CD4-positive, alpha-beta memory T cell (primary cell): ENCODE data around the gene CDC14B. TPM values are rescaled to one million over a fixed set of nuclear protein-coding genes. Genes with fewer than 3 reads are reported as not detected.
A peak's percentile ranks its signal among the peaks of the same experiment; 100 is the strongest.

Experiments used
- CTCF ChIA-PET: fragments of 350-600 bp; sonication (Branson Sonifier 250); formaldehyde crosslinking; loops from one replicate; lab custom pipeline; 2021; ENCODE audit warnings: inconsistent platforms; ENCODE audit not compliant: partially characterized antibody; lab: Charles Lee
- POLR2A ChIA-PET: fragments of 350-600 bp; sonication (Branson Sonifier 250); formaldehyde crosslinking; loops from one replicate; lab custom pipeline; 2021; ENCODE audit not compliant: partially characterized antibody; lab: Charles Lee
- DNase-seq, 5 donors: peaks; one replicate each; pipeline versions ENCODE4 v3.0.0 to v3.0.0-alpha.2; 2020 to 2022; ENCODE audit warnings: mixed read lengths in 1 of 5
- H3K27ac ChIP-seq: one replicate; pipeline ENCODE4 v1.7.0; 2013; ENCODE audit warnings: low read depth, low read length
- H3K27me3 ChIP-seq: 2 replicates; pipeline ENCODE4 v1.7.0; 2013; ENCODE audit warnings: mild to moderate bottlenecking, low read length, moderate library complexity; ENCODE audit not compliant: insufficient read depth
- H3K36me3 ChIP-seq: 2 replicates; pipeline ENCODE4 v1.7.0; 2013; ENCODE audit warnings: mild to moderate bottlenecking, low read length, moderate library complexity; ENCODE audit not compliant: insufficient read depth
- H3K4me1 ChIP-seq: 2 replicates; pipeline ENCODE4 v1.7.0; 2013; ENCODE audit warnings: mild to moderate bottlenecking, low read length, moderate library complexity; ENCODE audit not compliant: insufficient read depth
- H3K4me3 ChIP-seq, 2 donors: one replicate each; pipeline ENCODE4 v1.7.0; 2013; ENCODE audit warnings: low read length in 2 of 2, mild to moderate bottlenecking in 1 of 2
- H3K9me3 ChIP-seq, 2 donors: one replicate each; pipeline ENCODE4 v1.7.0; 2013; ENCODE audit warnings: low read length in 2 of 2, control low read depth in 1 of 2; ENCODE audit not compliant: control insufficient read depth in 1 of 2
- H3K27ac Mint-ChIP-seq, 7 donors: one replicate each; pipeline ENCODE4 v1.8.0; 2020 to 2021; ENCODE audit warnings: mixed read lengths in 7 of 7, mild to moderate bottlenecking in 6 of 7, inconsistent platforms in 3 of 7, moderate library complexity in 3 of 7
- H3K27me3 Mint-ChIP-seq, 2 donors: one replicate each; pipeline ENCODE4 v1.8.0; 2020 to 2021; ENCODE audit warnings: mixed read lengths in 2 of 2
- H3K36me3 Mint-ChIP-seq, 2 donors: one replicate each; pipeline ENCODE4 v1.8.0; 2020 to 2021; ENCODE audit warnings: mixed read lengths in 2 of 2, inconsistent platforms in 1 of 2, mild to moderate bottlenecking in 1 of 2
- H3K4me1 Mint-ChIP-seq, 4 donors: one replicate each; pipeline ENCODE4 v1.8.0; 2020 to 2021; ENCODE audit warnings: mixed read lengths in 4 of 4, mild to moderate bottlenecking in 1 of 4
- H3K4me3 Mint-ChIP-seq, 8 donors: one replicate each; pipeline ENCODE4 v1.8.0; 2020 to 2021; ENCODE audit warnings: mixed read lengths in 8 of 8, mild to moderate bottlenecking in 7 of 8, moderate library complexity in 6 of 8, inconsistent platforms in 3 of 8
- H3K9me3 Mint-ChIP-seq, 8 donors: one replicate each; pipeline ENCODE4 v1.8.0; 2020 to 2021; ENCODE audit warnings: mixed read lengths in 8 of 8, mild to moderate bottlenecking in 5 of 8, inconsistent platforms in 3 of 8, moderate library complexity in 1 of 8
- intact Hi-C: fragments of 100-400 bp; cut with micrococcal nuclease; formaldehyde crosslinking; loops from one replicate; pipeline ENCODE4 v1.15.1; 2023
- polyA plus RNA-seq, 2 donors: library from polyadenylated mRNA; unstranded; fragments of 300-500 nt; fragmentation: Illumina TruSeq; gene quantifications; one replicate each; pipeline ENCODE4 v1.2.3, GENCODE V29; 2021
- total RNA-seq, 2 experiments: library from RNA; stranded (reverse); gene quantifications; one replicate each; pipeline ENCODE4 v1.2.3, GENCODE V29; 2021

Gene CDC14B
- total and polyA plus RNA-seq, 4 experiments from 2014 or later = 10.6 to 17.1 (median 13.3) TPM

DNA sequence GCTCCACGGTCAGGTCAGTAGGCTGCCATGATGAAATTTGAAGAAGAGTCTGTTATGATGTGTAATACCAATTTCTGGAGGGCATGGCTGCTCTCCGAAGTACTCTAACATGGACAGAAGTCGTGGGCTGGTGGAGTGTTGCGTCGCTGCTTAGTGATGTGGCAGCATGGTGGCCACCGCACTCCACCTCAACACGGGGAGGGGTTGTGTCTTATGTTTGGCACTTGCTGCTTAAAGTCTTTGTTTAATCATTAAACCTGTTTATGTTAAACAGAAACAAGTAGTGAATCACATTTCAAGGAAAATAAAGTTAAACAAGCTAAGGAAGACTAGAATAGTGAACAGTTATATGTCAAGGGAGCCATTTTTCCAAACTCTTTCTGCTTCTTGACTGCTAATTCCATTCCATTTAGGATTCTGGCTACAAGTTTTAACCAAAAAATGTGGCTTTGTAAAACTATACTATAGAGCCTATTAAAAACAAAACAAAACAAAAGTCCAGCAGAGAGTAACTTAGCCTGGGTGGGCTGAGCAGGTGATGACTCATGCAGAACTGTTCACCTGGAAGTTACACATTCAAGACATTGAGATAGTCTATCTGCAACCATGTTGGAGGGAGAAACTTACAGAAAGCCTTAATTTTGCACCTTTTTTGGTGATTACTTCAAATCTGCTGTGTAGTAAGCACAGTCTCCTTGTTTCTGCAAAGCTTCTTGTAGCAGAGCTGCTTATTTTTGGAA lies 160.2 kb downstream of the CDC14B start:
- no peak overlapping the region for H3K4me3 Mint-ChIP-seq
- ChIA-PET CTCF (interaction anchor here (1.0 kb wide), 1 partner anchor 46 kb away, joined by 3 read pairs; no protein-coding TSS in a partner anchor), POLR2A (interaction anchor here (2.1 kb wide), 1 partner anchor 9 kb away, joined by 6 read pairs; the partner anchor contains the start of gene HABP4)
- H3K27me3 ChIP-seq = no peaks in the 10 kb centered on the region
- DNase-seq = no peak
- peak overlapping the region in 1 of 7 donors; percentile 46 for H3K27ac Mint-ChIP-seq
- peaks cover 0 to 5% (median 1%) of the 10 kb centered on the region in 4 donors for H3K4me1 Mint-ChIP-seq
- H3K36me3 Mint-ChIP-seq = peaks cover 21 to 35% of the 10 kb centered on the region in 2 donors
- H3K4me3 ChIP-seq = no peak overlapping the region
- no peaks in the 10 kb centered on the region for H3K4me1 ChIP-seq
- H3K9me3 Mint-ChIP-seq = no peaks in the 10 kb centered on the region
- no peaks in the 10 kb centered on the region for H3K9me3 ChIP-seq
- intact Hi-C loops = no loop called here
- H3K27ac ChIP-seq = no peak overlapping the region
- H3K36me3 ChIP-seq = no peaks in the 10 kb centered on the region
- no peaks in the 10 kb centered on the region for H3K27me3 Mint-ChIP-seq

DNA sequence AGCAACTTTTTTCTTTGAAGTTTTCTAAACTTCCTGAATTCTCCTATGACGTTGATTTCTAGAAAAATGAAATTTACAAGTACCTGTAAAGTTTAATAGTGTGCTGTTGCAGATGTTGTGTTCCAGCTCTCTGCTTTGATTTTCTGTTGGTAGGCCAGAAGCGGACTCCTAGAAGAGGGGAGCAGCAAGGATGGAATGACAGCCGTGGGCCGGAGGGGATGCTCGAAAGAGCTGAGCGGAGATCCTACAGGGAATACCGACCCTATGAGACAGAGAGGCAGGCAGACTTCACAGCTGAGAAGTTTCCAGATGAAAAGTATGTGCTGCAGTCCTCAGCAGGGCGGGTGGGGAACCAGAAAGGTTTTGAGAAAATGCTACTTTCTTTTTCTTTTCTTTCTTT lies 161.4 kb downstream of the CDC14B start:
- no peak overlapping the region for H3K27ac ChIP-seq
- no peaks in the 10 kb centered on the region for H3K27me3 ChIP-seq
- ChIA-PET POLR2A (no interaction called here), CTCF (interaction anchor here (0.7 kb wide), 1 partner anchor 141 kb away, joined by 3 read pairs; no protein-coding TSS in a partner anchor)
- no peaks in the 10 kb centered on the region for H3K9me3 Mint-ChIP-seq
- DNase-seq = no peak
- no peak overlapping the region for H3K4me3 Mint-ChIP-seq
- H3K27ac Mint-ChIP-seq = no peak overlapping the region
- H3K4me1 ChIP-seq = no peaks in the 10 kb centered on the region
- H3K4me1 Mint-ChIP-seq = peaks cover 4 to 14% (median 7%) of the 10 kb centered on the region in 4 donors
- peaks cover 19 to 27% of the 10 kb centered on the region in 2 donors for H3K36me3 Mint-ChIP-seq
- H3K4me3 ChIP-seq = no peak overlapping the region
- no peaks in the 10 kb centered on the region for H3K27me3 Mint-ChIP-seq
- intact Hi-C loops = no loop called here
- H3K36me3 ChIP-seq = no peaks in the 10 kb centered on the region
- H3K9me3 ChIP-seq = no peaks in the 10 kb centered on the region

DNA sequence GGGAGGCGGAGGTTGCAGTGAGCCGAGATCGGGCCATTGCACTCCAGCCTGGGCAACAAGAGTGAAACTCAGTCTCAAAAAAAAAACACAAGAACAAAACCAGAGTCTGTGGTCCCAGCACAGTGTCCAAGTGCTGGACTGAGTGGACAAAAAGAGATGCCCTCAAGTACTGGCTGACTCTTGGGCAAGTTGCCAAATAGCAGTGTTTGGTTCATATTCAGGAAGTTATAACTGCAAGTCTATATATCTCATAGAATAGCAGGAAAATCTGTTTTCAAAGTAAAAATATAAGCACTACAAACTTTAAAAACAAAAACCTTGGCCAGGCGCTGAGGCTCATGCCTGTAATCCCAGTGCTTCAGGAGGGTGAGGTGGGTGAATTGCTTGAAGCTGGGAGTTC lies 162.4 kb downstream of the CDC14B start:
- Histone ChIP-seq H3K4me1 (peaks cover 5% of the 10 kb centered on the region), H3K36me3 (no peaks in the 10 kb centered on the region), H3K4me3 (no peak overlapping the region), H3K27ac (no peak overlapping the region), H3K9me3 (no peaks in the 10 kb centered on the region), H3K27me3 (no peaks in the 10 kb centered on the region)
- ChIA-PET POLR2A (no interaction called here), CTCF (no interaction called here)
- Mint-ChIP-seq H3K36me3 (peaks cover 19 to 29% of the 10 kb centered on the region in 2 donors), H3K4me3 (no peak overlapping the region), H3K9me3 (no peaks in the 10 kb centered on the region), H3K27ac (no peak overlapping the region), H3K27me3 (no peaks in the 10 kb centered on the region), H3K4me1 (peaks cover 8 to 18% (median 12%) of the 10 kb centered on the region in 4 donors)
- intact Hi-C loops = no loop called here
- no peak for DNase-seq

DNA sequence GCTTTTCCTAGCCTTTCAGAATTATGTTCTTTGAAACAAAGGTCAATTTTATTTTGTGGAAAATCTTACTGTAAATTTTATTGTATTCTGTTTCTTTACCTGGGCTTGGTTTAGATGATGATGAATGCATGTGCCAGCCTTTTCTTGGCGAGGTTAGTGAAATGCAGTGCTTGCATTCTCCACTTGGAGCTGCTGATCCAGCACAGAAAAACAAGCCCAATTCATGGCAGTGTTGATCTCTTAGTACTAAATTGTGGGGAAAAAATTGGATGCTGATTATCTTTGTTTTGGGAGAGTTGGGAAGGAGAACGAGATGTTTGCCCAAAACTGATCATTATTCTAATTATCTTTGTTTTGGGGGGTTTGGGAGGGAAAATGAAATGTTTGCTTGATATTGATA lies 166.0 kb downstream of the CDC14B start:
- DNase-seq = peak in 1 of 5 donors; percentile 10
- Mint-ChIP-seq H3K36me3 (peaks cover 4 to 12% of the 10 kb centered on the region in 2 donors), H3K4me1 (peaks cover 16 to 32% (median 23%) of the 10 kb centered on the region in 4 donors), H3K9me3 (no peaks in the 10 kb centered on the region), H3K27ac (peak overlapping the region in 1 of 7 donors; percentile 62), H3K4me3 (peak overlapping the region in 1 of 8 donors; percentile 0), H3K27me3 (no peaks in the 10 kb centered on the region)
- no peaks in the 10 kb centered on the region for H3K9me3 ChIP-seq
- H3K27me3 ChIP-seq = no peaks in the 10 kb centered on the region
- CTCF ChIA-PET = no interaction called here
- no peak overlapping the region for H3K4me3 ChIP-seq
- intact Hi-C loops = no loop called here
- no peaks in the 10 kb centered on the region for H3K36me3 ChIP-seq
- H3K27ac ChIP-seq = no peak overlapping the region
- POLR2A ChIA-PET = interaction anchor here (5.0 to 5.2 kb wide), 2 partner anchors 38 to 112 kb away, joined by 53 to 123 read pairs; partner anchors contain the start of gene ZNF367
- H3K4me1 ChIP-seq = peaks cover 23% of the 10 kb centered on the region

DNA sequence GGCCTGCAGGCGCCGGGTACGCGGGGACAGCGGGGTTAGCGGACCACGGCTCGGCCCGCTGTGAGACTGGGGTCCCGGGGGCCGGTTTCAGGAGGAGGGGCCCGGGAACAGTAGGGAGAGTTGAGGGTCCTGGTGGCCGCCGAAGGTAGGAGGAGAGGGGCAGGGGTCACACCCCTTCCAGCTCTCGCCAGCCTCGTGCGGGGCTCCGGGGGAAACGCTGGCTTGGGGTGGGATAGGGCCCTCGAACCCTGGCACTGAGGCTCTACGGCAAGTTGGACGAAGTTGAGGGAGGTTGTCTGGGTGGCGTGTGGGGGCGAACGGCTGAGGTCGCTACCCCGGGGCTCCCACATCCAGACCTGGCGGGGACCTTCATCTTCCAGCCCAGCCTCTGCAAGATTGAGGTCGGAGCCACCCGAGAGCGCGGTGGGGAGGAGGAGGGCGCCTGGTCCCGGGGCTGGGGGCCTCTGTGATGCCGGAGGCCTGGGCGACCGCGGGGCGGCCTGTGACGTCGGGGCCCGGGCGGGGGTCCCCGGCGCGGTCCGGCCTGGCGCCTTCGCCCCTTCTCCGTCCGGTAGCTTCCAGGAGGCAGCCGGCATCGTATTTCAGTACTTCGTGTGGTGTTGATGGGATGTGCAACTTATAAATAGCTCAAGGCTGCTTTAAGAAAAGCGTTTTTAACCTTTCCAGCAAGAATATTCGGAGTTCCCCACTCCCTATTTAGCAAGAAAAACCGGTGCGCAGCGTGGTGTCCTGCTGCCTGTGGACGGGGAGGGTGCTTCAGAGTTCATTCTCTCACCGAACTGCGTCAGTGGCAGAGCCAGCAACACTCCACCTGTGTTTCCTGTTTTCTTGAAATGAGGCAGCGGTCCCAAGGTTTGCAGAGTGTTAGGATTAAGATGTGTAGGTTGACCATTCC lies 168.8 kb downstream of the CDC14B start:
- ChIA-PET POLR2A (interaction anchor here (0.8 to 5.2 kb wide), 21 partner anchors 9 to 1182 kb away, joined by 3 to 123 read pairs (median 4); partner anchors contain the start of genes PRXL2C, SLC35D2, ZNF367 and ZNF510), CTCF (interaction anchor here (0.6 to 4.7 kb wide), 4 partner anchors 47 to 199 kb away, joined by 3 to 36 read pairs (median 3); no protein-coding TSS in a partner anchor)
- Mint-ChIP-seq H3K36me3 (peaks cover 0 to 7% of the 10 kb centered on the region in 2 donors), H3K27me3 (no peaks in the 10 kb centered on the region), H3K4me1 (peaks cover 16 to 32% (median 21%) of the 10 kb centered on the region in 4 donors), H3K9me3 (no peaks in the 10 kb centered on the region), H3K27ac (peak overlapping the region; percentile 84 to 98 (median 96)), H3K4me3 (peak overlapping the region; percentile 91 to 96 (median 96))
- Histone ChIP-seq H3K36me3 (no peaks in the 10 kb centered on the region), H3K4me1 (peaks cover 23% of the 10 kb centered on the region), H3K27me3 (no peaks in the 10 kb centered on the region), H3K27ac (peak overlapping the region; percentile 59), H3K4me3 (peak overlapping the region; percentile 43 to 72), H3K9me3 (no peaks in the 10 kb centered on the region)
- DNase-seq = peak; percentile 48 to 84 (median 58)
- intact Hi-C loops = loop anchor here (1.0 to 2.0 kb wide), 5 partner anchors 33 to 204 kb away; partner anchors contain the start of genes PRXL2C, SLC35D2 and ZNF367
